ENCODE results near the gene PPP1R2B.
"Not testable (repeated sequence)": the region's sequence is repeated elsewhere in the genome, so short reads cannot be mapped to it uniquely, and the experiment has no call there.

The PPP1R2B gene

GRCh38 chr5:156850206-156850751 is at the start of gene PPP1R2B:
TSS of gene PPP1R2B (plus strand) at chr5:156850295. CDS start at chr5:156850563, 268 bp downstream.
- DNase-seq: peak; percentile 6

DNA sequence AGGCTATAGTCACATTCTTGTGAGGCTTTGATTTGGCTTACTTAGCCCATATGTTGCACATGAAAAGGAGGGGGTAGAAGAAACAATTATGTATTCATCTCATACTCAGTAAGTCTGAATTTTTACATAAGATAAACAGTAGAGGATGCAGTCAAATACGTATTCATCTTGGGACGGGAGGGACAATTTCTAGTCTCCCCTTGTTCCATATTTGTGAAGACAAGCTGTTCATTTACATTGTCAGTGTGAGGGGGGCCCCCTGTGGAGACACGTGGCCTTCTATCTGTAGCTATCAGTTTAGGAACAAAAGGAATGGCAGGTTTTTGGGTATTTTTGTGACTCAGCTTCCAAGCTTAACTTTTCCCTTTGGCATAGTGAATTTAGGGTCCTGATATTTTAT is 49.2 kb upstream of the PPP1R2B start:
- DNase-seq: no peak

- DNase-seq: no peak
Measured at GRCh38 chr5:156802501-156802900, 47.6 kb upstream of the PPP1R2B start.

DNA sequence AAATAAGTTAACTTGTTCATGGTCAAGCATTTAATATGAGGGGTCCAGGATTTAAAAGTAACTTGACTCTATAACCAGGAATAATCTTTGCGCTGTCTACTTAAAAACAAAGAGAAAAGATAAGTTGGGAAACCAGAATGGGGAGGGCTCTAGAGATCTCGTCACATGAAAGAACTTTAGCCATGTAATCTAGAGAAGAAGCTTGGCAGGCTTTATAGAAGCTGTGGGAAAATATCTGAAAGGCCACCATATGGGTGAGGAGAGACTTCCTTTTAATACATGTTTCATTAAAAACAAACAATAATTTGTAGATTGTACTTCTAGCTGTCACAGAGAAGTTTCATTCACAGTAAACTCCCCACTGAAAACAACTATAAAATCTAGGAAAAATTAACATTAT is 46.7 kb upstream of the PPP1R2B start:
- no peak for DNase-seq

GRCh38 chr5:156812959-156813358 is 37.1 kb upstream of the PPP1R2B start:
- no peak for DNase-seq

GRCh38 chr5:156815988-156816599 is 34.0 kb upstream of the PPP1R2B start:
- DNase-seq: peak; percentile 14

GRCh38 chr5:156819537-156819936 is 30.6 kb upstream of the PPP1R2B start:
- no peak for DNase-seq

GRCh38 chr5:156819967-156820581 is 30.0 kb upstream of the PPP1R2B start:
- DNase-seq: no peak

- no peak for DNase-seq
Measured at GRCh38 chr5:156824241-156824640, 25.9 kb upstream of the PPP1R2B start.

GRCh38 chr5:156824800-156825199 is 25.3 kb upstream of the PPP1R2B start:
- peak; percentile 45 for DNase-seq

GRCh38 chr5:156825688-156826087 is 24.4 kb upstream of the PPP1R2B start:
- DNase-seq: no peak

DNA sequence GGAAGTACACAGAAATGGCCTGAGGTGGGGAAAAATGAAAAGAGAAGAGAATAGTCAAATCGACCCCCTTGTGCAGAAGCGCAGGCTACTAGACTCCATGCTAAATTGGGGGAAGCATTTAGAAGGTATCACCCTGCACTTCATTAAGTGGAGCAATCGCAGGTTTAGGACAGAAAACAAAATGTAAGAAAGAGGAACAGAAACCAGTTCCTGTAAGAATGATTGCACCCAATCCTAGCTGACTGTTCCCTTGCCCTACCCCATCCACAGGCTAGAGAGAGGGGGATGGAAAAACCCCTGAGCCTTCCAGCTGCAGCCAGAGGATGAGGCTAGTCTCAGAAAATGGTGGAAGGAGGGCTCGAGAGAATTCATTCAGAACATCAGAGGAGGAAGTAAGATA is 23.9 kb upstream of the PPP1R2B start:
- DNase-seq: no peak

DNA sequence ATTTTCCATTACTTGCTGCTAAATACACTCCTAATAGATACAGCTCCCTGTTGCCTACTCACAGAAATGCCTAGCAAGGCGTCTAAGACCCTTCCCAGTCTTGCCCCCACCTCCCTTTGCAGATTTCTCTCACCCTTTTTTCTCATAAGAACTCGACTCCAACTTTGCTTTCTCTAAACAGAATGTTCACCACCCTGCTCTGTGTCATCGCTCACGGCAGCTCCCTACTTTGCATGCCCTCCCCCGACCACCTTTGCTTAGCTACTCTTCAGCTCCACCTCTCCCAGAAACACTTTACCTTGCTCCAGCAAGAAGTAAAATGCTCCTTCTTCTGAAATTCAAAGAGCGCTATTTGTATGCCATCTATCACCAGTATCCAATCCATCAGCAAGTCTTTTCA is 15.2 kb upstream of the PPP1R2B start:
- DNase-seq: no peak

DNA sequence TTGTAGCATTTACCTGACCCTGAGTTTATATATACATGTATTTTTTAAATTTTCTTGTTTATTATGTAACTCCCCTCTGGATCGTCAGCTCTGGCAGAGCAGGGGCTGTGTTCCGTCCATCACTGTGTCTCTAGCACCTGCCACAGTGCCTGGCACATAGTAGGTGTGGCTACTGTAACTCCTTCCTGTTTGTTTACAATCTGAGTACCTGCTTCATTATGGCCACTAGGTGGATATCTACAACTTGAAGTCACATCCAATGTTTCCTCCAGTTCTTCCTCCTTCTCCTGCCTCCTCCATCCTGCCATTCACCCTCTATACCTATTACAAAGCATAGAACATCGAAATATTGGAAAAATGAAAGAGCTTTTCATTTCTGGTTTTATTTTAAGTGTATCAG is 14.2 kb upstream of the PPP1R2B start:
- no peak for DNase-seq

GRCh38 chr5:156836846-156837245 is 13.2 kb upstream of the PPP1R2B start:
- no peak for DNase-seq

- DNase-seq: no peak
Measured at GRCh38 chr5:156838961-156839360, 11.1 kb upstream of the PPP1R2B start.

DNA sequence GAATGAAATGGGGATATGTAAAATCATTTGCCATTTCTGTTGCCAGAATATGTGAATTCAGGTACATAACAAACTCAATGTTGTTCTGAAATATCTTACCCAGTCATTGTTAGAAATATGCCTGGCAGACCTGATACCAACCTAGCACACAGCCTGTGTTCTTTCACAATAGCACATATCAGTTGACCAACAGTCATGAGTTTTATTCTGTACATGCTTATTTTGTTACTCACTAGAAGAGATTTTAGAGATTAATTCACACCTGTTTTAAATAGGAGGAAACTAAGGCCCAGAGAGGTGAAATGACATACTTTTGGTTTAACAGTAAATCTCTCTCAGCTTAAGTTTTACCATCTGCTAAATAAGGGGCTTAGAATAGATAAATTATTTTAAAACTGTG is 8.4 kb upstream of the PPP1R2B start:
- DNase-seq: no peak

- no peak for DNase-seq
Measured at GRCh38 chr5:156846914-156847313, 3.2 kb upstream of the PPP1R2B start.

DNA sequence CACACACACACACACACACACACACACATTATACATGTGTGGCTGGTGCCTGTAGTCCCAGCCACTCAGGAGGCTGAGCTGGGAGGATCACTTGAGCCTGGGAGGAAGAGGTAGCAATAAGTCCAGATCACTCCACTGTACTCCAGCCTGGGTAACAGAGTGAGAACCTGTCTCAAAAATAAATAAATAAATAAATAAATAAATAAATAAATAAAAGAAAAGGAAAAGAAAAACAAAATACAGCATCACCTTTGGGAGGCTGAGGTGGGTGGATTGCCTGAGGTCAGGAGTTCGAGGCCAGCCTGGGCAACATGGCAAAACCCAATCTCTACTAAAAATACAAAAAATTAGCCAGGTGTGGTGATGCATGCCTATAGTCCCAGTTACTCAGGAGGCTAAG is 1.6 kb upstream of the PPP1R2B start:
- DNase-seq: not testable (repeated sequence)

DNA sequence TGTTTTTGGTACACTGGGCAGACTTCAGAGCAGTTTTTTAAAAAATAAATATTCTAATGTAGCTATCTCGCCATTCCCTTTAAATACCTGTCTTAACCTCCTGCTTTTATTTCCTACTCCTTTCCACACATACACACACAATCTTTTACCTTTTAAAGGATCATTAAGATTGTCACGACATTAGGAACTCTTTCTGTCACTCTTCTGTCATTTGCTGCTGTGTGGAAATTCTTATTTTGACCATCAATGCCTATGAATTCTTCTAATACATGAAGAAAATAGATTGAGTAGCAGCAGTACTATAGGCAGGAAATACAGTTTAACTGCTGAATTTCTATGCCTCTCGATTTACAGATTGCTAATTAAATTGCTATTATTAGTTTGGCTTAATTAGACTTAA is 1.8 kb downstream of the PPP1R2B start:
- DNase-seq: no peak

DNA sequence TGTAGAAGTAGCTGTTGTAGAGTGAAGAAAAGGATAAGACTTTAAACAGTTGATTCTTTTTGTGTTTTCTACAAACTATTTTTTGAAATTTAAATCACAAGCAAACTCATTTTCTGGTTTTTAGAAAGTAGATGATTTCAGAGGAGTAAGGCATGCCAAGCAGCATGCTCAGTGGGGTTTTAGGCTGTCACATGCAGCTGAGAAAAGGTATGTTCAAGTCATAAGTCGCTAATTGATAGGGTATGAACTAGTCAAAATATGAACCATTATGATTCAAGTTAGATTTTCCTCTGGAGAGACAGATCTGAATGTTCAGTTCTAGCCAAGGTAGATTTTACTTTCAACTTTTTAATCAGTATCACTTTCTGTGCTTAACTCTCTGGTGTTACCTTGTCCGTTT is 3.0 kb downstream of the PPP1R2B start:
- not testable (repeated sequence) for DNase-seq

- DNase-seq: no peak
Measured at GRCh38 chr5:156865427-156865826, 15.3 kb downstream of the PPP1R2B start.

DNA sequence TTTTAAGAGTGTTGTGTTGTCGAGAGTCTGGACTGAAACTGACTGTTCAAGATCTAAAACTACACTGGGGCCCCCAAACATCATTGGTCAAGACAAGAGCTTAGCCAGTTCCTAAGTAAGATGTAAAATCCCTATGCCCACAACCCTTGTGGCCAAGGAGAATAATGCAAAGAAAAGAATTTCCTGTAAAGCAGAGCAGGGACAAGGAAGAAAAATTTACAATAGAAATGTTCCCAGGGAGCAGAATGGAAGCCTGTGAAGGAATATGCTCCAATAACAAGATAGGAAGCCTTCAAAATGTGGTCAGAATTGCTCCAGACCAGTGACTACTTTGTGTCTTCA is 20.4 kb downstream of the PPP1R2B start:
- no peak for DNase-seq

DNA sequence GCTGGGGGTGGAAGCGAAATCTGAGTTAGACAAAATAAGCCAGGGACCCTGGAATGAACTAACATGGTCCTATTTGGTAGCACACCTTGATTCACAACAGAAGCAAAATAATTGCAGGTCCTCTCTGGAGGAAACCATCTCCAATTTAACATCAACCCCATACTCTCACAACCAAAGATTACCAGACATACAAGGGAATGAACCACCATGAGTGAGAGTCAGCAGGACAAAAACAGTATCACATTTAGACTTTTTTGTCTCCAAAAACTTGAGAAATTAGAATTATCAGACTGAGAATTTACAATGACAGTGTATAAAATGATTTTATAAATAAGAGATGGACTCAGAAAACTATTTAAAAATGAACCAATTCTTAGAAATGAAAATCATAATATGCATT is 21.1 kb downstream of the PPP1R2B start:
- no peak for DNase-seq

All from retina (tissue), 1 donor.